GDM1 (cell line): Measurements from ENCODE around the gene SLC25A14.
"Not testable (repeated sequence)": the region's sequence is repeated elsewhere in the genome, so short reads cannot be mapped to it uniquely, and the experiment has no call there.

ENCODE experiments used
- DNase-seq: peaks from one replicate; lab custom pipeline; 2025; lab: John Stamatoyannopoulos, UW

Gene SLC25A14, protein sequence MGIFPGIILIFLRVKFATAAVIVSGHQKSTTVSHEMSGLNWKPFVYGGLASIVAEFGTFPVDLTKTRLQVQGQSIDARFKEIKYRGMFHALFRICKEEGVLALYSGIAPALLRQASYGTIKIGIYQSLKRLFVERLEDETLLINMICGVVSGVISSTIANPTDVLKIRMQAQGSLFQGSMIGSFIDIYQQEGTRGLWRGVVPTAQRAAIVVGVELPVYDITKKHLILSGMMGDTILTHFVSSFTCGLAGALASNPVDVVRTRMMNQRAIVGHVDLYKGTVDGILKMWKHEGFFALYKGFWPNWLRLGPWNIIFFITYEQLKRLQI

DNA sequence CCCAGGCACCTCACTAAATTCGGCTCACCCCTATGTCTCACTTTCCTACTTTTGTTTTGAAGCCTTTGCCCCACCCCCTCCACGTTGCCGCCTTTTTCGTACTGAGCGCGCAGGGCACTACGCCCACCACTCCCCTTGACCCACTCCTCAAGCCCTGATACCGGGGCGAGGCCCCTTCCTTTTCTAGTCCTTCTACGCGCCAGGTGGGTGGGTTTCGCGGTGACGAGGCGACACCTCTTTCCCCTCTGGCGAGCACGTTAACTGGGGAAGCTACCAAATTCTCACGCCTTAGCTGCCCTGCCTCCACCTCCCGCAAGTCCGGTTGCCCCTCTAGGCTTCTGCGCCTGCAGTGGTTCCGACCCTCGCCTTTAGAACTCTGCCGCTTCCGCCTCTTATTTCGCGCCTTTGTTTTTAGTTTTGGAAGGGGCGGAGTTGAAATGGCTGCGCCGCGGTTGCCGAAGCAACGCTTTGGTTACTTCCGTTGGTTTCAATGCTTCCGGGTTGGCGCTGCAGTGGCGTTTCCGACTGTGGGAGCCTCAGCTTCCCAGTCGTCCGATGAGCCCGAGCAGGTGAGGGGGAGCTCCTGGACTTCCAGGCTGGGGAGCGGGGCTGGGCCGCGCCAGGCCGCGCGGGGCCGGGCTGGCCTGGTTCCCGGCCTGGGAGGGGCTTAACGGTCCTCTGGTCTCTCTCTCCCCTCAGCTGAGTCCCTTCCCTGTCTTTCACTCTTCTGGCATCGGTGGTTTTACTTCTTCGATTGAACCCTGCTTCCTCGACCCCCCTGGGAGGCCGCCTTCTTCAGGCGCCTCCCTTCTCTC, at the start of gene SLC25A14:
Gene SLC25A14 (plus strand): TSS at position 512 of the 815 bp plus-strand sequence. CDS start 360 bp downstream, outside the sequence.
- DNase-seq: peak; percentile 57

DNA sequence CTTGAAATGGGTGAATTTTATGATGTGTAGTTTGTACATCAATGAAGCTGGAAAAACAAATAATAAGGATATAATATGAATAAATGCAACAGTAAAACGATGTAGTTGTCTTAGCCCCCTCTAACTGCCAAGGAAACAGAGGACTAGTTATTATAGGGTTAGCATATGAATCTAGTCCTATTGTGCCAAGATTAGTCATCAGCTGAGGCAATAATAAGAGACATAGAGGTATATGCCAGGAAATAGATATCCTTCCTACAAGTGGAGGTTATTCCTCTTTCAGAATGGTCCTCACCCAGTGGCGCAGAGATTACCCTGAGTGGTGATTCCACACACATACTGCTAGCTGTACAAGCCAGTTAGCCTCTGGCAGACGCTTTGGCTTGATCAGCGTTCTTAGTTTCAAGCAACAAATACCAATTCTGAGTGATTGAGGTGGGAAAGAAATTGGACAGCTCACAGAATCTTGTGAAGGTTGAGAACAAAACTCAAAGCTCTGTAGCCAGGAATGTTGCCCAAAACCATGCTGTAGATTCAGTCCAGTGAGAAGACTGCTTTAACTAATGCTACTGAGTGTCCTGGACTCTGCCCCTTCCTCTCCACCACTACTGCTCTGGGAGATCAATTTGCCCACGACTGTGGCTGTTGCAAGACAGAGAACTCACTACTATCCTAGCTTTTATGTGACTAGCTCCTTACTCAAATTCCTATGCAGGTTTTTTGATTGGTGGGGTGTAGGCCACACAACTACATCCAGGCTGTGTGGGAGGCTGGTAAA, 44.0 kb upstream of the SLC25A14 start:
- no peak for DNase-seq

DNA sequence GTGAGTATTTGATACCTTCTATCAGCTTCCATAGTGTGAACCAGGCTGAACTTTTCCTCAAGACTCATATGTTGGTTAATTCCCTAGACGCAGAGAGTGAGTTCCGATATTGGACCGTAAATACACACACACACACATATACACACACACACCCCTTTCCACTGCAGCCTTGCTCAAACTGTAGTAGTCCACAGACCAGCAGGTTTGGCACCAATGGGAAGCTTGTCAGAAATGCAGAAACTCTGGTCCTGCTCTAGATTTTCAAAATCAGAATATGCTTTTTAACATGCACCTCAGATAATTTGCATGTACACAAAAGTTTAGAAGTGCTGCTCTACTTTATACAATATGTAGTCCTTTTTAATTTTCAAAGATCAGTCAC, 43.4 kb upstream of the SLC25A14 start:
- no peak for DNase-seq

DNA sequence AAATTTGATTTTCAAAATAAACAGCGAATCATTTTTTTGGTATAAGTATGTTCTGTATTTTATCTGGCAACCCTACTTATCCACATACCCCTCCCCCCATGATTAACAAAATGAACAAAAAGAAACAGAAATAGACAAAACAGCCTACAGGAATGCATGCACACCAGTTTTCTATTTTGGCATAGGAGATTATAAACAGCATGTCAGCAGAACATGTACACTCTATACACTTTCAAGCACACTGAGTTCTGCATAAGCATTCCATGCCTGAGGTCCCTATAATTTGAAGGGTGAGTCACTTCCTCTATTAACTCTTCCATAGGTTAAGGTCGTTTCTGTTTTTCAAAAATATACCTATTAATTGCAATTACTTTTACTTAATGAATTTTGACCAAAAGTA, 43.0 kb upstream of the SLC25A14 start:
- no peak for DNase-seq

DNA sequence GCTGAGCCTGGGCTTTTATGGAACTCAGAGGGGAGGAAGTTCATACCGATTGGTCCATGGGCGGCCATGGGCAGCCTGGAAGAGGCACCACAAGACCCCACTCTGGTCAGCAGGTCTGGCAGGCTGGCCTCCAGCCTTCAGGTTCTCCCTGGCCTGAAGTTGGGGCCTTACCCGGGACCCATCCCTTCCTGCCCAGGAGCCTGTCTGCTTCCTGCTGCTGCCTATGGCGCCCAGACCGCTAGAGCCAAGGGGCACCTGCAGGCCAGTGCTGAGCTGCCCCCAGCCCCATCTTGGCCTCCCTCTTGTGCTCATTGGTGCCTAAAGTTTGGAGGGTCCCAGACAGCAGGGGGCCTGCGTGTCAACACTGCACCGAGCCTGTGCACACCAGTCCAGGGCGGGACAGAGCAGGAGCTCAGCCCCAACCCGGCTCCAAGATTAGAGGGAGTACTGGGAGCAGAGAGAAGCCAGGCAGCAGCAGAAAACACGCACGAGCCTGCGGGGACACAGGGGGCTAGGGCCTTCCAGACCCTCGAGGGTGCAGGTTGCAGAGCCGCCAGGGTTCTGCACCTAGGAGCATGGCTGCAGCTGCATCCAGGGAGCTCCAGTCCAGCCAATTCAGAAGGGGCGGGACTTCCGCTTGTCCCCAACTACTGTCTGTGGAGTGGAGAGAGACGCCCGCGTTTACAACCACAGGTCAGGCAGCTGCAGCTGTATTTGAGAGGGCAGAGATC, 40.3 kb upstream of the SLC25A14 start:
- DNase-seq: no peak

DNA sequence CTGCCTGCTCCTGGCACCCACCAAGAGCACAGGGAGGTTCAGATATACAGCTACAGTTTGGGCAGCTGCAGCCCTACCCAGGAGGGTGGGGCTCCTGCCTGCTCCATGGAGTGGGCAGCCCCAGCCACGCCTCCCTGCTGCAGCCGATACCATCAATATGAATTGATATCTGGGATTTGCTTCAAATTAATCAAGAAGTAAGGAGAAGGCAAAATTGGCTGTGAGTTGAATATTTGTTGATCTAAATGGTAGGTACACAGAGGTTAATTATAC, 39.8 kb upstream of the SLC25A14 start:
- no peak for DNase-seq

DNA sequence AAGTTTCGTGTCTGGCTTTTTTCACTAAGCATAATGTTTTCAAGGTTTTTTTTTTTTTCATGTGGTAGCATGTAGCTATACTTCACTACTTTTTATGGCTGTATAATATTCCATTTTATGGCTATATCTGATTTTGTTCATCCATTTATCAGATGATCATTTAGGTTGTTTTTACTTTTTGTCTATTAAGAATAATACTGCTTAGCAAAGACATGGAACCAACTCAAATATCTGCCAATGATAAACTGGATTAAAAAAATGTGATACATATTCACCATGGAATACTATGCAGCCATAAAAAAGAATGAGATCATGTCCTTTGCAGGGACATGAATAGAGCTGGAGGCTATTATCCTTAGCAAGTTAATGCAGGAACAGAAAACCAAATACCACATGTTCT, 38.3 kb upstream of the SLC25A14 start:
- no peak for DNase-seq

DNA sequence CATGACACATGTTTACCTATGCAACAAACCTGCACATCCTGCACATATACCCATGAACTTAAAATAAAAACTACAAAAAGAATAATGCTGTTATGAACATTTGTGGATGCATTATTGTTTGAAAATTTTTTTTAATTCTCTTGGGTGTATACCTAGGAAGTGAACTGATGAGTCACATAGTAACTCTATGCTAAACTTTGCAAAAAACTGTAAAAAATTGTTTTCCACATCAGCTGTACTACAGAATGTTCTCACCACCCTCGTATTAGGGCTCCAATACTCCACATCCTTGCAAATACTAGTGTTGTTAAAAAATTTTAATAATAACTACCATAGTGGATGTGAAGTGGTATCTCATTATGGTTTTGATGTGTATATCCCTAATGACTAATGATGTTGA, 37.7 kb upstream of the SLC25A14 start:
- DNase-seq: no peak

DNA sequence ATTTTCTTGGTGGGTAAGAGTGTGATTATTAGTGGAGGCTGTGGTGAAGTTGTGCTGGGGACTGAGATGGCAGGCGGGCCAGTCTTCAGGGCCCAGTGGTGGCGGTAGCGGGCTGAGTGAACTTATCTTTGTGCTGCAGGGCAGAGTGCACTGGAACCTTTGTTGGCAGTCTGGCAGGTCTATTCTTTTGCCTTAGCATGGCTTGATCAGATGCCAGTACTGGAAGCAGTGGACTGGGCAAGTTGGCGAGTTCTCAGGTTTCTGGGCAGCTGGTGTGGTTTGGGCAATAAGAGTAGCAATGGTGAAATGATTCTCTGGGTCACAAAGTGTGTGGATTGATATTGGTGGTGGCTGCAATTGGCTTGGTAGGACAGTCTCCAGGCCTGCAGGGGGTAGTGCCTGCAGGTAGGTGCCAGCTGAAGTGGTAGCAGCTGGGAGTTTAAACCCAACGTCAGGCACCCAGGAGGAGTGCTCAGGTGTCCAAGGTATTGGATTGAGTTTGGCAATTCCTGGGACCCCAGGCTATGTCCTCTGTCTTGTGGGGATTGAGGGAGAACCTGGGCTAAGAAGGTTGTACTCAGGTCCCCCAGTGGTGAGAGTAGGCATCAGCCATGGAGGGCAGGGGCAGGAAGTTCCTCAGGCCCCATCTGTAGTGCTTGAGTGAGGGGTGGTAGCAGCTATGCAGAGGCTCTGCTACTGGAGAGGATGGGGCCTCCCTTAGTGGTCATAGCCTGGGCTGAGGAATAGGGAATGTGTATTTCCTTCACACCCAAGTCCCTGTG, 34.9 kb upstream of the SLC25A14 start:
- DNase-seq: no peak

DNA sequence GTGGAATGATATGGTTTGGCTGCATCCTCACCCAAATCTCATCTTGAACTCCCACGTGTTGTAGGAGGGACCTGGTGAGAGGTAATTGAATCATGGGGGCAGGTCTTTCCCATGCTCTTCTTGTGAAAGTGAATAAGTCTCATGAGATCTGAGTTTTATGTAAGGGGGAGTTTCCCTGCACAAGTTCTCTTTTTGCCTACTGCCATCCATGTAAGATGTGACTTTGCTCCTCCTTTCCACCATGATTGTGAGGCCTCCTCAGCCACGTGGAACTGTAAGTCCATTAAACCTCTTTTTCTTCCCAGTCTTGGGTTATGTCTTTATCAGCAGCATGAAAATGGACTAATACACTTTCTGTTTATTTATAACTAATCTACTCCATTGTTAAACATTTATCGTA, 19.8 kb upstream of the SLC25A14 start:
- DNase-seq: not testable (repeated sequence)

DNA sequence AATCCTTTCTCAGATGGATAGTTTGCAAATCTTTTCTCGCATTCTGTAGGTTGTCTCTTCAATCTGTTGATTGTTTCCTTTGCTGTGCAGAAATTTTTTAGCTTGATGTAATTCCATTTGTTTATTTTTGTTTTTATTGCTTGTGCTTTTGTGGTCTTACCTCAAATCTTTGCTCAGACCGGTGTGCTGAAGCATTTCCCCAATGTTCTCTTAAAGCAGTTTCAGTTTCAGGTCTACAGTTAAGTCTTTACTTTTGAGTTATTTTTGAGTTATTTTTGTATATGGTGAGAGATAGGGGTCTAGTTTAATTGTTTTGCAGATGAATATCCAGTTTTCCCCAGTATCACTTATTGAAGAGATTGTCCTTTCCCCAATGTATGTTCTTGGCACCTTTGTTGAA, 18.2 kb upstream of the SLC25A14 start:
- no peak for DNase-seq

DNA sequence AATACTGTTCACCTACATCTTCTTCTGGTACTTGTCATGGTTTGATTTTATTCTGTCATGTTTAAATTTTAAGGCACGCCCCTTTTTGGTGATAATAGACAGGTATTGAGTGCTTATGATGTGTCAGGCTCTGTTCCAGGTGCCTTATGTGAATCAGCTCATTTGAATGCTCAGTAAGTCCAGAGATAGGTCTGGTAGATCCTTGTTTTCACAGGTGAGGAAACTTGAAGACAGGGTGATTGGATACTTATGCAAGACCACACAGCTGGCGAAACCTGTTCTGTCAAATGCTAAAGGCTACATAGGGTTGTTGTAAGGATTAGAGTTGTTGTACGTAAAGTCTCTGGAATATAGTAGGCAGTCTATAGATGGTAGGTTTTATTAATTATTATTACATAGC, 9.6 kb upstream of the SLC25A14 start:
- DNase-seq: no peak

DNA sequence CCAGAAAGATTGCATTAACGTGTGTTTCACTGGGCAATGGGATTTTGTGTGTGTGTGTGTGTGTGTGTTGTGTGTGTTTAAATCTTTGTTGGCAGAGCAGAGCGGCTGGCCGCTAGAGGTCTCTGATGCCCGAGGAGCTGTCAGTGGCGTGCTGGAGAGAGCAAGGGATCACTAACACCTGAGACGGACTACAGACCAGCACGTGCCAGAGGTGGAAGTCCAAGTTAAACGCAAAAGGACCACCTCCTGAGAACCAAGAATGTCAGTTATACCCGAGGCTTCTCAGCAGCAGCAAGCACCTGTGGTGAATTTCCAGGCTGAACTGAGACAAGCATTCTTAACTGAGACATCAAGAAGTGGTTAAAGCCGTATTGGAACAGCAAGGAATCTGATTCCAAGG, 9.0 kb upstream of the SLC25A14 start:
- DNase-seq: no peak

DNA sequence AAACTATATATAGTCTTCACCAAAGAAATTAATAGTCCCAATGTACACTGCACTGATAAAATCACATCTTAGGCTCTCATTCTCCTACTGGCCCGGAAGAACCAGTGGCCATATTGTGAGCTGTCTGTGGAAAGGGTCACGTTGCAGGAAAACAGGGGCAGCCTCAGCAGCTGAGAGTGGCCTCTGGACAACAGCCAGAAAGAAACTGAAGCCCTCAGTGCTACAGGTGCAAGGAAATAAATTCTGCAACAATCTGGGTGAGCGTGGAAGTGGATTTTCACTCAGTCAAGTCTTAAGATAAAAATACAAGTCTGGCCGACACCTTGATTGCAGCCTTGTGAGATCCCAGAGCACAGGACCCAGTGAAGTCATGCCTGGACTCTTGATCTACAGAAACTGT, 3.2 kb upstream of the SLC25A14 start:
- no peak for DNase-seq

DNA sequence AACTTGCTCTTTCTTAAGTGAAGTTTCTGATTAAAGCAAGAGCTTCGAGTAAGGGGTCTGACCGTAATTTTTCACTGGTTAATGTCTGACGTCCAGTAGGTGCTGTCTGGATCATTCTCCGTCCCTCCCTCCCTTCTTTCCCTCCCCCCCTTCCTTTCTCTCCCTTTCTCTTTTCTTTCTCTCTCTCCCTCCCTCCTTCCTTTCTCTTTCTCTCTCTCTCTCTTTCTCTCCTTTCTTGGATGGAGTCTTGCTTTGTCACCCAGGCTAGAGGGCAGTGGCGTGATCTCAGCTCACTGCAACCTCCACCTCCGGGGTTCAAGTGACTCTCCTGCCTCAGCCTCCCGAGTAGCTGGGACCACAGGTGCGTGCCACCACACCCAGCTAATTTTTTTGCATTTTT, 850 bp upstream of the SLC25A14 start:
- DNase-seq: not testable (repeated sequence)

DNA sequence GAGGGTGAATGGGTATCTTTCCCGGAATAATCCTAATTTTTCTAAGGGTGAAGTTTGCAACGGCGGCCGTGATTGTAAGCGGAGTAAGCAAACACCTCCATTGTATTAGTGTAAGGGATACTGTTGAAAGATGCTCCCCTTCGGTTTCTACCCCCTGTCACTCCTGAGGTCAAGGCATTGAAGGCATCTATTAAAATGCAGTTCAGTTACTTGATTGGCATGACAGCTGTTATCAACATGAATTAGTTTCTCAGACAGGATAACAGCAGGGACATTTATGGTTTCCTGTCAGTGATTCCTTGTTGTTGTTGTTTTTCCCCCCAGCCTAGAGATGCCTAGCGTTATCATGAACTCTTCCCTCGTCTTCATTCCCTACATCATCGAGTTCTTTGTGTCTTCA, 552 bp downstream of the SLC25A14 start:
- DNase-seq: no peak

DNA sequence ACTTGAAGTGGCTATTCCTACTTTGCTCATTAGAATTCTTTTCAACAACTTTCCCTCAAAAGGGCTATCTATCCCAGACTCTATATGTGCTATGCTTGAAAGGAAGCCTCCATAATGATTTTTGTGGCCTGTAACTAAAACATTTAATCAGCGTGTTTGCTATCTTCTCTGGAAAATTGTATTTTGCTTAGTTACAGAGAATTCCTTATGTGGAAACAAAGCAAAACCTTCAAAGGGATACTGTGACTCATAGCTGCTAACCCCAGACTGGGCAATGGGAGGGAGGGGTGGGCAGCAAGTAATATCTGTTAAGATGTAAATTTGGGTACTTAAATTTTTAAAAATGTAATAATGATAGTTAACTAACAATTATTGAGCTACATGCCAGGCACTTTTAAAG, 3.7 kb downstream of the SLC25A14 start:
- no peak for DNase-seq

DNA sequence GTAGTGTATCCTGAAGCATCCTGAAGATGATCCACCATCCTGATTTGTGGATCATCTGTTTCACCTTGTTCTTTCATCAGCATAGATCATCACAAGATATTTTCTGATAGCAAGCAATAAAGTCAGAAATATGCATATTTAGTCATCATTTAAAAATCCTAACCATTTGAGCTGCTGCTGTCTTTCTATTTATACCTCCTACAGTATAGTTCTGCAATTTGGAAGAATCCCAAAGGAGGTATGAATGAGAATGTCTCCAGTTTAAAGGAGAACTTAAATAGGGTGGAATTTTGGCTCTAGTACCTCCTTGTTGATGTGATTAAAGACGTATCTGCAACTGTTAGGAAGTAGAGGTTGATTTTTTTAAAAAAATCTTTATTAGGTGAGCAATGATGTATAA, 7.6 kb downstream of the SLC25A14 start:
- DNase-seq: no peak

DNA sequence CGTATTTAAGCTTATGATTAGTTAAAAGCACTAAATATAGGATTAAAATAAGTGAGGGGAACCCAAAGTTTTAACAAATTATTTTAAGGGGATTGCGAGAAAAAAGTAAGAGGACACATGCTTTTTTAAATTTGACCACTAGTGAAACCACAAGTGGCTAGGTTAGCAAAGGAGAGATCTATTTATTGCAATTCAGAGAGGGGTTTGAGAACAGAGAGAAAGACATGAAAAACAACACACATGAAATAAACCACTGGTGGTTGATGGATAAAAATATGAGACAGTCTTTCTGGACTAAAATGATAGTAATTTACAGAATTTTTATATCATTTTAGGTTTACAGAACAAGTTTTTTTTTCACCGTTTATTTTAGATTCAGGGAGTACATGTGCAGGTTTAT, 11.8 kb downstream of the SLC25A14 start:
- no peak for DNase-seq

DNA sequence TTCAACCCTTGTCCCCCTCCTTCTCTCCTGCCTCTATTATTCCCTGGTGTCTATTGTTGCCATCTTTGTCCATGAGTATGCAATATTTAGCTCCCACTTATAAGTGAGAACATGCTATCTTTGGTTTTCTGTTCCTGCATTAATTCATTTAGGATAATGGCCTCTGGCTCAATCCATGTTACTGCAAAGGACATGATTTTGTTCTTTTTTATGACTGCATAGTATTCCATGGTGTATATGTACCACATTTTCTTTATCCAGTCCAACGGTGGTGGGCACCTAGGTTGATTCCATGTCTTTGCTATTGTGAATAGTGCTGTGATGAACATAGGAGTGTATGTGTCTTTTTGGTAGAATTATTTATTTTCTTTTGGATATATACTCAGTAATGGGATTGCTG, 12.3 kb downstream of the SLC25A14 start:
- not testable (repeated sequence) for DNase-seq

DNA sequence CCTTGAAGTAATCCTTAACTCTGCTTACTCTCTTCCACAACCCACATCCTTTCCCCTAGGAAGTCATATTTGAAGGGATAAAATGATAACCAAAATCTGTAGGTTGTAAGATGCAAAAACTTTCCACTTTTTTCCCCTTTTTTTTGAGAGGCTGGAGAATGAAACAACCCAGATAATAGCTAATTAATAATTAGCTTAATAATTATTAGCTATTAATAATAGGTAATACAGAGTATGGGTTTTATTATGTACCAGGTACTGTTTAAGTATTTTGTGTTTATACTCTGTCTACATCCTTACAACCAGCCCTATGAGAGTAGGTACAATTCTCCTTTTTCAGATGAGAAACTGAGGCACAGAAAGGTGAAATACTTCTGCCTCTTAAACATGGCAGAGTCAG, 36.4 kb downstream of the SLC25A14 start:
- DNase-seq: no peak
